Upper lobe of left lung (tissue), 6 donors: ENCODE measurements around the gene IDI2. TPM values are rescaled to one million over a fixed set of nuclear protein-coding genes. Genes with fewer than 3 reads are reported as not detected.
"Not testable (repeated sequence)": the region's sequence is repeated elsewhere in the genome, so short reads cannot be mapped to it uniquely, and the experiment has no call there.

Experiments
- ATAC-seq, 2 donors: fragments of 200-7000 bp; cut with Tn5 transposase; one replicate each; pipeline ENCODE4 v1.9.1; 2022; ENCODE audit warnings: mild to moderate bottlenecking in 2 of 2, moderate library complexity in 2 of 2; ENCODE audit not compliant: low FRiP score in 2 of 2
- DNase-seq, 2 donors: peaks; one replicate each; pipeline ENCODE4 v3.0.0-alpha.2; 2019 to 2020
- H3K27ac ChIP-seq, 4 donors: fragments of 200-600 bp; sonication (generic); one replicate each; pipeline ENCODE4 v1.5.1; 2016 to 2019
- H3K27me3 ChIP-seq, 4 donors: fragments of 200-600 bp; sonication (generic); one replicate each; pipeline ENCODE4 v1.5.1; 2017 to 2019
- H3K36me3 ChIP-seq, 4 donors: fragments of 200-600 bp; sonication (generic); one replicate each; pipeline ENCODE4 v1.5.1; 2016 to 2019
- H3K4me1 ChIP-seq, 4 donors: fragments of 200-600 bp; sonication (generic); one replicate each; pipeline ENCODE4 v1.5.1; 2018 to 2019
- H3K4me3 ChIP-seq, 4 donors: fragments of 200-600 bp; sonication (generic); one replicate each; pipeline ENCODE4 v1.5.1; 2017 to 2019; ENCODE audit warnings: mild to moderate bottlenecking in 2 of 4, moderate library complexity in 1 of 4
- H3K9me3 ChIP-seq, 4 donors: fragments of 200-600 bp; sonication (generic); one replicate each; pipeline ENCODE4 v1.5.1; 2018 to 2019
- CTCF ChIP-seq, 6 experiments: fragments of 450-650 bp in 4 of 6; fragments of 200-600 bp in 2 of 6; sonication (generic) in 2 of 6; IDR thresholded peaks; one replicate each; pipeline ENCODE4 v1.5.1; 2016 to 2019; ENCODE audit warnings: antibody characterized with exemption in 6 of 6
- EP300 ChIP-seq, 4 donors: sonication (generic); formaldehyde crosslinking; IDR thresholded peaks; one replicate each; pipeline ENCODE4 v1.5.1; 2017; ENCODE audit warnings: antibody characterized with exemption in 4 of 4, control low read depth in 2 of 4
- POLR2A ChIP-seq, 4 donors: fragments of 450-650 bp; IDR thresholded peaks; one replicate each; pipeline ENCODE4 v1.5.1; 2016 to 2017; ENCODE audit warnings: antibody characterized with exemption in 4 of 4, mild to moderate bottlenecking in 2 of 4
- POLR2AphosphoS5 ChIP-seq, 2 donors: sonication (generic); formaldehyde crosslinking; IDR thresholded peaks; one replicate each; pipeline ENCODE4 v1.5.1; 2017; ENCODE audit warnings: antibody characterized with exemption in 2 of 2
- WGBS, 2 donors: methylation state at CpG; one replicate each; pipeline ENCODE4 v1.1.5; 2017 to 2018; 5-methylcytosine and 5-hydroxymethylcytosine counted together
- total RNA-seq, 6 donors: library from RNA; depleted of rRNA in 4 of 6; stranded (reverse); fragments of >200 nt in 4 of 6; gene quantifications; one replicate each; pipeline versions ENCODE4 v1.1.0 to v1.2.1, GENCODE V29; 2016 to 2021
- donor health status: DM: no; HTN: no; CAD: no; lungs with moderate emphysema.
- donor health status: DM: no; HTN: yes; CAD: no; lungs with severe emphysema.

IDI2 gene
- total RNA-seq, 6 donors from 2014 or later: not detected

- Histone ChIP-seq H3K9me3 (no peaks in the 10 kb centered on the region), H3K4me3 (no peak overlapping the region), H3K36me3 (peaks cover 10 to 55% (median 34%) of the 10 kb centered on the region in 4 donors), H3K27me3 (no peaks in the 10 kb centered on the region), H3K4me1 (no peaks in the 10 kb centered on the region), H3K27ac (no peak overlapping the region)
- WGBS, 2 donors: 94 to 95% methylated on average over 10 of the region's 10 CpGs
- ATAC-seq (no peak), DNase-seq (no peak)
- TF ChIP-seq POLR2AphosphoS5 (IDR thresholded peaks at IDR 0.05) (no peak), POLR2A (IDR thresholded peaks at IDR 0.05) (no peak), CTCF (IDR thresholded peaks at IDR 0.05) (no peak), EP300 (IDR thresholded peaks at IDR 0.05) (no peak)
Observed at GRCh38 chr10:1019362-1019761, 6.3 kb downstream of the IDI2 start.

- Histone ChIP-seq H3K4me1 (no peaks in the 10 kb centered on the region), H3K27me3 (no peaks in the 10 kb centered on the region), H3K9me3 (no peaks in the 10 kb centered on the region), H3K4me3 (no peak overlapping the region), H3K27ac (no peak overlapping the region), H3K36me3 (peaks cover 22 to 91% (median 70%) of the 10 kb centered on the region in 4 donors)
- TF ChIP-seq CTCF (IDR thresholded peaks at IDR 0.05) (no peak), EP300 (IDR thresholded peaks at IDR 0.05) (no peak), POLR2A (IDR thresholded peaks at IDR 0.05) (no peak), POLR2AphosphoS5 (IDR thresholded peaks at IDR 0.05) (no peak)
- DNase-seq (no peak), ATAC-seq (no peak)
- WGBS, 2 donors: 97 to 99% methylated on average over 8 to 11 of the region's 11 CpGs
Observed at GRCh38 chr10:1015688-1016087, 10.0 kb downstream of the IDI2 start.

- DNase-seq (no peak), ATAC-seq (peak in 1 of 2 donors; percentile 17)
- Histone ChIP-seq H3K27ac (no peak overlapping the region), H3K36me3 (peaks cover 42 to 96% (median 89%) of the 10 kb centered on the region in 4 donors), H3K4me1 (no peaks in the 10 kb centered on the region), H3K27me3 (no peaks in the 10 kb centered on the region), H3K4me3 (no peak overlapping the region), H3K9me3 (no peaks in the 10 kb centered on the region)
- 95 to 97% methylated on average over 16 of the region's 16 CpGs for WGBS, 2 donors
- TF ChIP-seq POLR2A (IDR thresholded peaks at IDR 0.05): no peak
- TF ChIP-seq CTCF (IDR thresholded peaks at IDR 0.05): no peak
- TF ChIP-seq EP300 (IDR thresholded peaks at IDR 0.05): no peak
- TF ChIP-seq POLR2AphosphoS5 (IDR thresholded peaks at IDR 0.05): no peak
Observed at GRCh38 chr10:1011696-1012095, 14.0 kb downstream of the IDI2 start.

GRCh38 chr10:1010703-1011102 is 15.0 kb downstream of the IDI2 start:
- DNase-seq: no peak
- no peaks in the 10 kb centered on the region for H3K4me1 ChIP-seq
- no peaks in the 10 kb centered on the region for H3K27me3 ChIP-seq
- no peaks in the 10 kb centered on the region for H3K9me3 ChIP-seq
- H3K27ac ChIP-seq: no peak overlapping the region
- ATAC-seq: peak in 1 of 2 donors; percentile 67
- TF ChIP-seq POLR2A (IDR thresholded peaks at IDR 0.05) (no peak), POLR2AphosphoS5 (IDR thresholded peaks at IDR 0.05) (no peak), EP300 (IDR thresholded peaks at IDR 0.05) (no peak), CTCF (IDR thresholded peaks at IDR 0.05) (no peak)
- no peak overlapping the region for H3K4me3 ChIP-seq
- 89 to 95% methylated on average over 7 of the region's 7 CpGs for WGBS, 2 donors
- H3K36me3 ChIP-seq: peaks cover 47 to 96% (median 89%) of the 10 kb centered on the region in 4 donors

GRCh38 chr10:1009947-1010346 is 15.7 kb downstream of the IDI2 start:
- 67 to 72% methylated on average over 7 of the region's 8 CpGs for WGBS, 2 donors
- H3K9me3 ChIP-seq, H3K4me3 ChIP-seq, DNase-seq, ATAC-seq, H3K27ac ChIP-seq, H3K27me3 ChIP-seq, H3K4me1 ChIP-seq: not testable (repeated sequence)
- H3K36me3 ChIP-seq: peaks cover 52 to 100% (median 95%) of the 10 kb centered on the region in 4 donors
